SK-N-SH (cell line): Measurements from ENCODE around the gene HSPG2. TPM values are rescaled to one million over a fixed set of nuclear protein-coding genes. Genes with fewer than 3 reads are reported as not detected.

Experiments used
- CTCF ChIA-PET: fragments of 300-600, 350-600 bp; formaldehyde crosslinking; extraction: SDS; loops from one replicate; lab custom pipeline; 2021; lab: Yijun Ruan, JAX
- POLR2A ChIA-PET: fragments of 350-600 bp; sonication (Branson Sonifier 250); formaldehyde crosslinking; extraction: SDS; loops from one replicate; lab custom pipeline; 2020; ENCODE audit warnings: antibody characterized with exemption, inconsistent platforms; lab: Yijun Ruan, JAX
- DNase-seq: peaks from one replicate; pipeline ENCODE4 v3.0.0; 2012
- H2AFZ ChIP-seq: fragments of 200-600 bp; sonication (generic); 2 replicates; pipeline ENCODE4 v1.8.1; 2016; ENCODE audit warnings: antibody characterized with exemption, mild to moderate bottlenecking, low read depth
- H3F3A ChIP-seq: fragments of 200-600 bp; sonication (generic); replicated peaks from 2 replicates; pipeline ENCODE3; 2016; ENCODE audit warnings: antibody characterized with exemption, mild to moderate bottlenecking; ENCODE audit not compliant: insufficient read depth
- H3K27ac ChIP-seq, 2 experiments: fragments of 200-500 bp in 1 of 2; fragments of 200-600 bp in 1 of 2; sonication (Bioruptor generic) in 1 of 2; sonication (generic), shearing (Covaris generic) in 1 of 2; 2 replicates each; pipeline versions ENCODE4 v1.5.1 to v1.6.1; 2014 to 2016; ENCODE audit warnings: low read depth in 2 of 2, inconsistent platforms in 1 of 2, low read length in 1 of 2, mild to moderate bottlenecking in 1 of 2, mixed read lengths in 1 of 2
- H3K27me3 ChIP-seq: fragments of 200-600 bp; sonication (generic), shearing (Covaris generic); 2 replicates; pipeline ENCODE4 v1.6.1; 2016; ENCODE audit warnings: mixed run types; ENCODE audit not compliant: insufficient read depth
- H3K36me3 ChIP-seq, 2 experiments: fragments of 200-500 bp in 1 of 2; fragments of 200-600 bp in 1 of 2; sonication (Bioruptor generic) in 1 of 2; sonication (generic) in 1 of 2; replicated peaks in 1 of 2; 2 replicates each; pipeline versions ENCODE3 to v1.5.1; 2014 to 2016; ENCODE audit warnings: low read length in 1 of 2, mild to moderate bottlenecking in 1 of 2; ENCODE audit not compliant: insufficient read depth in 2 of 2, control insufficient read depth in 1 of 2
- H3K4me1 ChIP-seq, 2 experiments: fragments of 200-500 bp in 1 of 2; fragments of 200-600 bp in 1 of 2; sonication (Bioruptor generic) in 1 of 2; sonication (generic), shearing (Covaris generic) in 1 of 2; 2 replicates each; pipeline versions ENCODE4 v1.5.1 to v1.6.1; 2014 to 2016; ENCODE audit warnings: low read depth in 1 of 2, low read length in 1 of 2, mixed run types in 1 of 2; ENCODE audit not compliant: insufficient read depth in 2 of 2, control insufficient read depth in 1 of 2
- H3K4me2 ChIP-seq: fragments of 200-600 bp; sonication (generic), shearing (Covaris generic); 2 replicates; pipeline ENCODE4 v1.6.1; 2017; ENCODE audit warnings: mixed run types
- H3K4me3 ChIP-seq, 2 experiments: fragments of 200-500 bp in 1 of 2; fragments of 200-600 bp in 1 of 2; sonication (Bioruptor generic) in 1 of 2; sonication (generic), shearing (Covaris generic) in 1 of 2; 2 replicates each; pipeline versions ENCODE4 v1.5.1 to v1.8.1; 2014 to 2016; ENCODE audit warnings: low read depth in 2 of 2, inconsistent platforms in 1 of 2, low read length in 1 of 2, mild to moderate bottlenecking in 1 of 2, mixed read lengths in 1 of 2, moderate library complexity in 1 of 2
- H3K79me2 ChIP-seq: fragments of 200-600 bp; sonication (generic); 2 replicates; pipeline ENCODE4 v1.8.1; 2017; ENCODE audit warnings: mild to moderate bottlenecking; ENCODE audit not compliant: insufficient read depth
- H3K9ac ChIP-seq: fragments of 200-600 bp; sonication (generic); 2 replicates; pipeline ENCODE4 v1.6.1; 2017; ENCODE audit warnings: mixed run types
- H3K9me2 ChIP-seq: fragments of 200-600 bp; sonication (generic); 2 replicates; pipeline ENCODE4 v1.6.1; 2017; ENCODE audit warnings: mixed run types
- H3K9me3 ChIP-seq: fragments of 200-600 bp; sonication (generic); 2 replicates; pipeline ENCODE4 v1.6.1; 2017; ENCODE audit warnings: mixed run types, mild to moderate bottlenecking, moderate library complexity
- H4K20me1 ChIP-seq: fragments of 200-600 bp; sonication (generic); 2 replicates; pipeline ENCODE4 v1.6.1; 2017; ENCODE audit warnings: mild to moderate bottlenecking, mixed run types; ENCODE audit not compliant: insufficient read depth
- GABPA ChIP-seq: IDR thresholded peaks from 2 replicates; pipeline ENCODE4 v1.4.0; 2012; ENCODE audit warnings: low read depth, mild to moderate bottlenecking
- NRF1 ChIP-seq: IDR thresholded peaks from 2 replicates; pipeline ENCODE4 v1.6.1; 2012; ENCODE audit warnings: low read depth, mild to moderate bottlenecking, low read length
- REST ChIP-seq: IDR thresholded peaks from 2 replicates; pipeline ENCODE4 v1.6.1; 2012; ENCODE audit warnings: mild to moderate bottlenecking, low read depth, low read length, moderate library complexity
- RXRA ChIP-seq: IDR thresholded peaks from 2 replicates; pipeline ENCODE4 v1.4.0; 2012; ENCODE audit warnings: low read depth, mild to moderate bottlenecking, borderline replicate concordance
- YY1 ChIP-seq: IDR thresholded peaks from 2 replicates; pipeline ENCODE4 v1.4.0; 2012; ENCODE audit warnings: low read depth, mild to moderate bottlenecking
- WGBS: methylation state at CpG from one replicate; pipeline ENCODE4 v1.1.6; 2017; ENCODE audit warnings: low lambda C conversion rate; 5-methylcytosine and 5-hydroxymethylcytosine counted together
- polyA plus RNA-seq, 3 experiments: library from polyadenylated mRNA; depleted of rRNA; stranded (reverse); fragments of >200 nt; gene quantifications; 2 replicates each; pipeline ENCODE4 v1.2.3, GENCODE V29; 2012
- TF ChIP-seq, protein P1 (sequence below): IDR thresholded peaks from 2 replicates; pipeline ENCODE4 v1.4.0; 2012; ENCODE audit warnings: low read depth
- TF ChIP-seq, protein P2 (sequence below): fragments of 150-350 bp; IDR thresholded peaks from 2 replicates; pipeline ENCODE4 v1.6.1; 2017; ENCODE audit warnings: antibody characterized with exemption, low read length, low read depth, borderline replicate concordance

HSPG2 gene
- polyA plus RNA-seq, 1 of the 3 experiments (the other 2 are of a cell fraction), result 28.9 TPM

DNA sequence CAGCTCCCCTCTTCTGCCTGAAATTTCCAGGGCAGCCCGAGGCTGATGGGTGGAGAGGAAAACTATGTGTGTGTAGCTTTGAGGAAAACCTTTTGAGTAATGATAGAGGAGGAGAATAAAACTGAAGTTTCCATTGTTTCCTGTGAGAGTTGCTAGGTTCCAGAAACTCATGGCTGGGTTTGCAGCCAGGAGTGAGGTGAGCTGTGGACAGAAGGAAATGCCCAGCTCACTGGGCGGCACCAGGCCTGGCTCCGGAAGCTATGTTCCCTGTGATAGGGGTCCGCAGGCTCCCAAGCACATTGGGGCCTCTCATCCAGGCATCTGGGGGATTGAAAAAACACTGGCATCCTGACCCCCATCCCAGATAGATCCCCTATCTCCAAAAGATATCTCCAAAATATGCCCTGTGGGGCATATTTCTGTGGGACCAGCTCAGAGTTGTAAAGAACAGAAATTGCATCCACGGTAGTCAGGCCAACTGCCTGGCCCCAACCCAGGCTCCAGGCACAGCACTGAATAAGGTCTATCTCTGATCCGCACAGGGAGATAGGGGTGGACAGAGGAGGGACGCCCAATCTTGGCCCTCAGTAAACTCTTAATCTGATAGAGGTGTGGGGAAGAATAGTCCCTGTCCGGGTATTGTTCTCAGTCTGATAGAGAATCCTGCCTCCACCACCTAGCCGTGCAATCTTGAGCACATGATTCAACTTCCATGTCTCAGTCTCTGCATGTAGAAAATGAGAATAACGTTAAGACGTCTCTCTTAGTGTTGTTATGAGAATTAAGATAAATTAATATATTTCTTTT is 1.8 kb upstream of the HSPG2 start (continued):
- TF ChIP-seq GABPA (no peak), YY1 (no peak)

- Histone ChIP-seq H3K4me2 (peak overlapping the region; percentile 76; the same call in 1 of the 2 replicates), H2AFZ (peak overlapping the region; percentile 90), H3K4me1 (peaks cover 27 to 45% of the 10 kb centered on the region in 2 experiments; a peak in 3 of 4 replicates), H3F3A (peaks cover 24% of the 10 kb centered on the region), H4K20me1 (no peaks in the 10 kb centered on the region), H3K9me3 (no peaks in the 10 kb centered on the region), H3K27me3 (no peaks in the 10 kb centered on the region), H3K36me3 (no peaks in the 10 kb centered on the region), H3K9ac (peak overlapping the region; percentile 70), H3K4me3 (peak overlapping the region; percentile 36 to 54), H3K27ac (peak overlapping the region; percentile 58 to 64; a peak in 3 of 4 replicates), H3K79me2 (peaks cover 43% of the 10 kb centered on the region), H3K9me2 (no peaks in the 10 kb centered on the region)
- CTCF ChIA-PET, result interaction anchor here (1.3 to 1.7 kb wide), 3 partner anchors 23 to 87 kb away, joined by 3 to 6 read pairs (median 4); no protein-coding TSS in a partner anchor
- 0 out of 2 replicates have a peak, but pooled peaks have one; percentile 26 for TF ChIP-seq REST
- 0 out of 2 replicates have a peak, but pooled peaks have one; percentile 32 for TF ChIP-seq NRF1
- TF ChIP-seq, protein P1, sequence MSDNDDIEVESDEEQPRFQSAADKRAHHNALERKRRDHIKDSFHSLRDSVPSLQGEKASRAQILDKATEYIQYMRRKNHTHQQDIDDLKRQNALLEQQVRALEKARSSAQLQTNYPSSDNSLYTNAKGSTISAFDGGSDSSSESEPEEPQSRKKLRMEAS, result peak; percentile 82
- TF ChIP-seq, protein P2, sequence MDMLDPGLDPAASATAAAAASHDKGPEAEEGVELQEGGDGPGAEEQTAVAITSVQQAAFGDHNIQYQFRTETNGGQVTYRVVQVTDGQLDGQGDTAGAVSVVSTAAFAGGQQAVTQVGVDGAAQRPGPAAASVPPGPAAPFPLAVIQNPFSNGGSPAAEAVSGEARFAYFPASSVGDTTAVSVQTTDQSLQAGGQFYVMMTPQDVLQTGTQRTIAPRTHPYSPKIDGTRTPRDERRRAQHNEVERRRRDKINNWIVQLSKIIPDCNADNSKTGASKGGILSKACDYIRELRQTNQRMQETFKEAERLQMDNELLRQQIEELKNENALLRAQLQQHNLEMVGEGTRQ, result no peak
- no peak for TF ChIP-seq RXRA
- peak; percentile 99 for DNase-seq
- 23% methylated on average over 38 of the region's 69 CpGs for whole genome bisulfite sequencing
- POLR2A ChIA-PET, result no interaction called here
Observed at GRCh38 chr1:21937372-21938121, 437 bp upstream of the HSPG2 start.
